ENCODE measurements around the gene CNBD2.
"Not testable (repeated sequence)": the region's sequence is repeated elsewhere in the genome, so short reads cannot be mapped to it uniquely, and the experiment has no call there.

CNBD2 gene

DNA sequence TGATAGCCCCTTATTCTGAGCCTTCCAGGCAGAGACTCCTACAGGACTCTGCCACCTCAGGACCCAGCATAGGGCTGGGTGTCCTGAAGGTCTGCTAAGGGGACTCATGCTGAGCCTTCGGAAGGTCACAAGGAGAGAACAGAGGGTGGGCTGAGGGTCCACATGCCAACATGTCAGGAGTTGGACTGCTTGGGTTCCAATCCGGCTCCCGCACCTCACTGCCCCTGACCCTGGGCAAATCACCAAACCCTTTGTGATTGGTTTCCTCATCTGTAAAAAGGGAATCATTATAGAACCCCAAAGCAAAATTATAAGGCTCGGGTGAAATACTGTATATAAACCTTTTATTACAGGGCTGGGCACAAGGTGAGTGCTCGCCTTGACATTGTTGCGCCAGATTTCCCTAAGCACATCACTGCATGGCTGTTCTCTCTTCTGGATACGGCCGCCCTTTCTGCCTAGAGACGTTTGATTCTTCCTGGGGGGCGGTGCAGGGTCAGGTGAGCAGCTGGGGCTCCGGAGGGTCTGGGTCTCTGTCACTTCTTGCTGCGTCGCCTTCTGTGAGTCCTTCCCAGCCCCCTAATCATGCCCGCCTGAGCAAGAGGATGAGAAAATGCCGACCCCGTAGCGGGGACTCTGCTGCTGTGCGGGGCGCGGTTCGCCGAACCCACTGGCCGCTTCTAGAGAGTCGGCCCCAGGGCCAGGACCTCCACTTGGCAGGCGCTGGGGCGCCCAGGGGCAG lies 95.7 kb downstream of the CNBD2 start:
- DNase-seq (ENCODE audit: low spot score): no peak

DNA sequence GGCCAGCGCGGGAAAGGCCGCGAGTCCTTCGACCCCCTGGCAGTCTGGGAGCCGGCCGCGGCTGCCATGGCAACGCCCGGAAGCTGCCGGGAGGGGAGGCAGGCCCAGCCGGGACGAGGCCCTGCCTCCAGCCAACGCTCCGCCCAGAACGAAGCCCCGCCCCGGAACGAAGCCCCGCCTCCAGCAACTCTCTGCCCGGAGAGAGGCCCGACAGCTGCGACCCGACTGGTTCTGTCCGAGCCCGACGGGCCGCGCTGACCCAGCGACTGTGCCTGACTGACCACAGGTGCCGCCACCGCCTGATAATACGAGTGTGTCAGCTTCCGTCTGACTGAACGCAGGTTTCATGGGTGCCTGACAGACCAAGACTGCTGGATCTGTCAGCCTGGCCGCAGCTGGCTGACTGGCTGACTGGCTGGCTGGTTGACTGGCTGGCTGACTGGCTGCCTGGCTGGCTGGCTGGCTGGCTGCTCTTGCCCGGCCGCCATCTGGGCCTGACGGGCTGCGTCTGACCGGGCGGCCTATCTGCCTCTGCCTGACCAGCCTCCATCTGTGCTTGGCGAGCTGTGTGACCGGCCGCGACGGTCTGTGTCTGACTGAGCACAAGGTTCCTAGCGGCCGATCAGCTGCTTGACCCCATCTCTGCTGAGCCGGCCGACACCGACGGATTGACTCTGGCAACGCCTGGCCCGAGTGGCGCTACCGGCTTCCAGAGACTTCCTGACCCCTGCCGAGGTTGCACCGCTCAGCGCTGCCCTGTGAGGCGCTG lies 96.5 kb downstream of the CNBD2 start:
- peak; percentile 98 for DNase-seq (ENCODE audit: low spot score)

DNA sequence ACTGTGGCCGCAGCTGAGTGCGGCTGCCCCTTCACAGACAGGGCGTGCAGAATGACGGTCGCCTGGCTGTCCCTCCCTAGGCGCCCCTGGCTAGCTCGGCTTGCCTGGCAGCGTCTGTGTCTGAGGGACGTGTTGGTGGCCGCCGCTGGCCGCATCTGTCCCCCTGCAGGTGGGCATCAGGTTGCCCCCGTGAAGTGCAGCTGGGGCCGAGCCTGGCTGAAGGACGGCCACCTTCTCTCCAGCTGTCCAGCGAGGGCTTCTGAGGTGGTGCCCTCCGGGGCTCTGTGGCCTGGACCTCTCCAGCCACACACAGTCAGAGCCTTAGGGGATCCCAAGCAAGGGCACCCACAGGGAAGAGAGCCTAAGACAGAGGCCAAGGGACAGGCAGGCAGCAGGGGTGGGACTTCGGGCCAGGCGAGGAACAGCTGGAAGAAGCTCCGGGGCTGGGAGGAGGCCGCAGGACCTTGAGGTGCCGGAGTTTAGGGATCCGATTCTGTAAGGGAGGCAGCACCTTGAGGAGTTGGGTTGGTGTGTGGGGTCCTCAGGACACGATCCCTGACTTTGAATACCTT lies 97.1 kb downstream of the CNBD2 start:
- DNase-seq (ENCODE audit: low spot score): no peak

DNA sequence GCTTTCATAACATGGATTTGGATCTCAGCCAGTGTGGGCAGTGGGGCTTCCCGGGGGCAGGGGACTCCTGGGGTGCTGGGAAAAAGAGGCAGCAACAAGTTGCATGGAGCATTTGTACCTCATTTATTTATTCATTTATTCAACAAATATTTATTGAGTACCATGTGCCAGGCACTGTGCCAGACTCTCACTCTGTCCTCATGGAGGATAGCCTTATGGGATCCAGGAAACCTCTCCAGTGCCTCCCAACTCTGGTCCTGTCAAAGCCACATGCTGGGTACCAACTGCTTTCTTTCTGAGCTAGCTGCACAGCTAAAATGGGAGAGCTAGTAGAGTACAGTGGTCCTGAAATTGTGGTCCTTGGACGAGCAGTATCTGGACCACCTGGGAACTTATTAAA lies 98.4 kb downstream of the CNBD2 start:
- DNase-seq (ENCODE audit: low spot score): no peak

DNA sequence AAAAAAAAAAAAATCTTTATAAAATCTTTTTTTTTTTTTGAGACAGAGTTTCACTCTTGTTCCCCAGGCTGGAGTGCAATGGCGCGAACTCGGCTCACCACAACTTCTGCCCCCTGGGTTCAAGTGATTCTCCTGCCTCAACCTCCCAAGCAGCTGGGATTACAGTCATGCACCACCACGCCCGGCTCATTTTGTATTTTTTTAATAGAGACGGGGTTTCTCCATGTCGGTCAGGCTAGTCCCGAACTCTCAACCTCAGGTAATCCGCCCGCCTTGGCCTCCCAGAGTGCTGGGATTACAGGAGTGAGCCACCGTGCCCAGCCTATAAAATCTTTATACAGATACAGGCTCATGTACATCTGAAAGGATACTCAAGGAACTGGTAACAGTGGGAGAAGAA lies 100.1 kb downstream of the CNBD2 start:
- DNase-seq (ENCODE audit: low spot score): not testable (repeated sequence)

DNA sequence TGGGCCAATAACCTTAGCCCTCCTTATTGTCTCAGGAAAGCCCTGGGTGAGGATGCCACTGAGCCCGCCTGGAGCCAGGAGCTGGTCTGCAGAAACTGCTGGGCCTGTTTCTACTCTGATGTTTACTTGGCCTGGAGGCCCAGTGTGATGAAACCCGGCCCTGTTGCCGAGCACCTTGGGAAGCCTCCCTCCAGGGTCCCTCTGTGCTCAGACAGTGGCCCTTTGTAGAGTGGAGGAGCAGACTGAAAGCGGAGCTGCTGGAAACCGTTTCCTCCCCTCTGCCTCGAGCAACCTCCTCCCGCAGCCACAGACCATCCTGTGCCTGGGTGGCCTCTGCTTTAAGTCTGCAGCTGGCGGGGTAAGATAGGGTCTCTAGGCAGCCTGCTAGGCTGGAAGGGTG lies 102.1 kb downstream of the CNBD2 start:
- DNase-seq (ENCODE audit: low spot score): no peak

DNA sequence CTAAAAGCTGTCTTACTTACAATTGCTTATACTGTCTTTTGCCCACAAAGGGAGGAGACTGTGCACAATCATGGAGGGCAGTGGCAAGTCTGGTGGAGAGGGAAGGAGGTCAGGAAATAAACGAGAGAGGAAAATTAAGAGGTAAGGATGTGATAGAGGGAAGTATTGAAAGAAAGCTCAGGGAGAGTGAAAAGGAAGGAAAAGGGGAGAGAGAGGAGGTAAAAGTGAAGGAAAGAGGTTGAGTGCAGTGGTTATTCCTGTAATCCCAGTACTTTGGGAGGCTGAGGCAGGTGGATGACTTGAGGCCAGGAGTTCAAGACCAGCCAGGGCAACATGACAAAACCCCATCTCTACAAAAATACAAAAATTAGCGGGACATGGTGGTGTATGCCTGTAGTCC lies 103.5 kb downstream of the CNBD2 start:
- DNase-seq (ENCODE audit: low spot score): no peak

DNA sequence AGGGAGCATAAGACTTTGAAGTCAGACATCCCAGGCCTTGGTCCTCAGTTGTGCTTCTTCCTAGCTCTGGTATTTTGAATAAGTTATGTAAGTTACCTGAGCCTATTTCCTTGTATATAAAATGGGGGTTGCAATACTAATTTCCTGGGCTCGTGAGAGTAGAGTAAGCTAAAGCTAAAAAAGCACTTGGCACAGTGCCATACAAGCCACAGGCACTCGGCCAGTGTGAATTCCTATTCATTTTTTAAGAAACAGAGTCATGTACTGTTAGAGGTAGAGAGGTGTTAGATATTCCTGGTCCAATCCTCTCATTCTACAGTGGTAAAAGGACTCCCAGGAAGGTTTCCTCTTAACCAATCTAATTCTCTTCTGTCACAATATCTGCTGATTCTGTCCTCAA lies 106.6 kb downstream of the CNBD2 start:
- peak; percentile 50 for DNase-seq (ENCODE audit: low spot score)

DNA sequence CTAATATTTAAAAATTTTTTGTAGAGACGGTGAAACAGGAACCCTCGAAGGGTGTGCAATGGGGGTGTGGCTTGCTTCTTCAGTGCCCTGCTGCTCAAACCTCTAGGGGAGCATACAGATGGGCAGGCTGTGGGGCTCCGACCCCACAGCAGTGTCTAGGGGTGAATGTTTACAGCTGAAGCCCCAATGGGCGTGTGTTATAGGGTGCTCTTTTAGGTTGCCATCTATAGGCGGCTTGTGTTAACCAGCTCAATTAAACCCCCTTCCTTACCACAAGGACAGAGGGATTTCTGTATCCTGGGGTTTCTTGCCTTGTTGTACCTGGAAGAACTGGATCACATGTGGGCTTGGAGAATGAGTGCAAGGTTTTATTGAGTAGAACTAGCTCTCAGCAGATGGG lies 109.4 kb downstream of the CNBD2 start:
- not testable (repeated sequence) for DNase-seq (ENCODE audit: low spot score)

DNA sequence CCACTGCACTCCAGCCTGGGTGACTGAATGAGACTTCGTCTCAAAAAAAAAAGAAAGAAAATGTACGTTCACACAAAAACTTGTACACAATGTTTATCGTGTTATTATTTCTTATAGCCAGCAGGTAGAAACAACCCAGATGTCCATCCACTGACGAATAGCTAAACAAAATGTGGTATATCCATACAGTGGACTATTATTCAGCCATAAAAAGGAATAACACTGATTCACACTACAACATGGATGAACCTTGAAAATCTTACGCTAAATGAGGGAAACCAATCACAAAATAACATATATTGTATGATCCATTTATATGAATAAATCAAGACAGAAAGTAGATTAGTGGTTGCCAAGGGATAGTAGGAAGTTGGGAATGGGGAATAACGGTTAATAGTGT lies 111.1 kb downstream of the CNBD2 start:
- DNase-seq (ENCODE audit: low spot score): no peak

DNA sequence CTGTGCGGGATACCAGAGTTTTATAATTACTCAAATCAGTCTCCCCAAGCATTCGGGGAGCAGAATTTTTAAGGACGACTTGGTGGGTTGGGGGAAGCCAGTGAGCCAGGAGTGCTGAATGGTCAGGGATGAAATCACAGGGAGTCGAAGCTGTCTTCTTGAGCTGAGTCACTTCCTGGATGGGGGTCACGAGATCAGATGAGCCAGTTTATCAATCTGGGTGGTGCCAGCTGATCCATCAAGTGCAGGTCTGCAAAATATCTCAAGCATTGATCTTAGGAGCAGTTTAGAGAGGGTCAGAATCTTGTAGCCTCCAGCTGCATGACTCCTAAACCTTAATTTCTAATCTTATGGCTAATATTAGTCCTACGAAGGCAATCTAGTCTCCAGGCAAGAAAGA lies 111.6 kb downstream of the CNBD2 start:
- peak; percentile 47 for DNase-seq (ENCODE audit: low spot score)

Data from kidney tubule cell (primary cell).